ENCODE results near the gene KCTD12.
"Not testable (repeated sequence)": the region's sequence is repeated elsewhere in the genome, so short reads cannot be mapped to it uniquely, and the experiment has no call there.

The KCTD12 gene

GRCh38 chr13:76899066-76899465, 12.9 kb upstream of the KCTD12 start:
- not testable (repeated sequence) for H3K4me1 Mint-ChIP-seq (ENCODE audit: low read depth); H3K27ac Mint-ChIP-seq; H3K36me3 Mint-ChIP-seq (ENCODE audit: low read depth); H3K9me3 Mint-ChIP-seq; H3K4me3 Mint-ChIP-seq
- peaks cover 36% of the 10 kb centered on the region for H3K27me3 Mint-ChIP-seq (ENCODE audit: low read depth)

DNA sequence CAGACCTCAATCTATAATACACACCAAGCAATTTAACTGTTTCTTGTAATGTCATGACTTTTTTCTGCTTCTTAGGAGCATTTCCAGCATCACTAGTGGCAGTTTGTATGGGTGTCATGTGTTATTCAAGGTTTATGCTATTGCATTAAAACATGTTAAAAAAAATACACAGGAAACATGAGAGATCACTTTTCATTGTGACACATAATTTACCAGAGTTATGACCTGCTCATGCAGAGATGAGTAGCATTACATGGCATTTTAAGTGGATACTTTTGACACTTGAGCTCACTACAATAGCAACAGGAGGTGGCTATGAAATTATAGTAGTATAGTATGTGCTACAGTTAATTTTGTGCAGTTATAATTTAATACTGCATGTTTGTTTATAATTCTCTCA, 11.0 kb upstream of the KCTD12 start:
- H3K9me3 Mint-ChIP-seq; H3K36me3 Mint-ChIP-seq (ENCODE audit: low read depth); H3K4me3 Mint-ChIP-seq; H3K27ac Mint-ChIP-seq: not testable (repeated sequence)
- peaks cover 34% of the 10 kb centered on the region for H3K27me3 Mint-ChIP-seq (ENCODE audit: low read depth)
- H3K4me1 Mint-ChIP-seq (ENCODE audit: low read depth): peaks cover 12% of the 10 kb centered on the region

GRCh38 chr13:76894401-76895110, 8.4 kb upstream of the KCTD12 start:
- Mint-ChIP-seq H3K36me3 (ENCODE audit: low read depth) (peaks cover 3% of the 10 kb centered on the region), H3K4me1 (ENCODE audit: low read depth) (peaks cover 12% of the 10 kb centered on the region), H3K27ac (no peak overlapping the region), H3K4me3 (no peak overlapping the region), H3K27me3 (ENCODE audit: low read depth) (peaks cover 51% of the 10 kb centered on the region), H3K9me3 (peaks cover 7% of the 10 kb centered on the region)

DNA sequence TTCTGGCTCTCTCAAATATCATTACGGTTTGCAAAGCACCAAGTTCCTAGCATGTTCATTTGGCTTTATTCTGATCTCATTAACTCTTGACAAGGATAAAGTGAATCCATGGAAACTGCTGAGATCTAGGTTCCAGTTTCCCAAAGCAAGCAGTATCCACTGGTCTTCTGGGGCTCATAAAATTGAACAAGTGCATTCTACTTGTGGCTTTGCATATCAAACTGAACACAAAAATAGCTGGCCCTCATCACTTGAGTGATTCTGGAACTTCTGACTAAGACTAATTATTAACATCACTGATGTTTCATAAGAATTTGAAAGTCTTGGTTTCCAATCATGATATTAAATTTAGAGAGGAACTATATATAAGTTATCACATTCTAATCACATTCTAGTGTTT, 6.3 kb upstream of the KCTD12 start:
- Mint-ChIP-seq H3K4me1 (ENCODE audit: low read depth) (peaks cover 12% of the 10 kb centered on the region), H3K4me3 (no peak overlapping the region), H3K9me3 (no peaks in the 10 kb centered on the region), H3K27me3 (ENCODE audit: low read depth) (peaks cover 63% of the 10 kb centered on the region), H3K27ac (no peak overlapping the region), H3K36me3 (ENCODE audit: low read depth) (peaks cover 2% of the 10 kb centered on the region)

DNA sequence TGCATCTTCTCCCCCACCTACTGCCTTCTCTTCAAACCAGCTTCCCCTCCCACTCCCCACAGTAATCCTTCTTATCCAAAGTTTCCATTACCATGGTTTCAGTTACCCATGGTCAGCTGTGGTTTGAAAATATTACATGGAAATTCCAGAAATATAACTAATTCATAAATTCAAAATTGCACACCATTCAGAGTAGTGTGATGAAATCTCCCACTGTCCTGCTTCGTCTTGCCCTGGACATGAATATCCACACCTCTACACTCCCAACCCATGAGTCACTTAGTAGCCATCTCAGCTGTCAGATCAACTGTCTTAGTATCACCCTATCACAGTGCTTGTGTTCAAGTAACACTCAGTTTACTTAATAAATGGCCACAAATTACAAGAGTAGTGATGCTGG, 3.8 kb upstream of the KCTD12 start:
- Mint-ChIP-seq H3K9me3 (no peaks in the 10 kb centered on the region), H3K36me3 (ENCODE audit: low read depth) (peaks cover 2% of the 10 kb centered on the region), H3K27me3 (ENCODE audit: low read depth) (peaks cover 64% of the 10 kb centered on the region), H3K4me3 (no peak overlapping the region), H3K4me1 (ENCODE audit: low read depth) (peaks cover 19% of the 10 kb centered on the region), H3K27ac (no peak overlapping the region)

GRCh38 chr13:76889254-76889653, 3.0 kb upstream of the KCTD12 start:
- no peaks in the 10 kb centered on the region for H3K9me3 Mint-ChIP-seq
- no peak overlapping the region for H3K4me3 Mint-ChIP-seq
- no peak overlapping the region for H3K27ac Mint-ChIP-seq
- H3K36me3 Mint-ChIP-seq (ENCODE audit: low read depth): peaks cover 2% of the 10 kb centered on the region
- H3K27me3 Mint-ChIP-seq (ENCODE audit: low read depth): peaks cover 68% of the 10 kb centered on the region
- H3K4me1 Mint-ChIP-seq (ENCODE audit: low read depth): peaks cover 19% of the 10 kb centered on the region

GRCh38 chr13:76888421-76888820, 2.2 kb upstream of the KCTD12 start:
- peaks cover 2% of the 10 kb centered on the region for H3K36me3 Mint-ChIP-seq (ENCODE audit: low read depth)
- H3K27me3 Mint-ChIP-seq (ENCODE audit: low read depth): peaks cover 63% of the 10 kb centered on the region
- H3K27ac Mint-ChIP-seq: no peak overlapping the region
- H3K4me1 Mint-ChIP-seq (ENCODE audit: low read depth): peaks cover 16% of the 10 kb centered on the region
- no peaks in the 10 kb centered on the region for H3K9me3 Mint-ChIP-seq
- peak overlapping the region; percentile 30 for H3K4me3 Mint-ChIP-seq

DNA sequence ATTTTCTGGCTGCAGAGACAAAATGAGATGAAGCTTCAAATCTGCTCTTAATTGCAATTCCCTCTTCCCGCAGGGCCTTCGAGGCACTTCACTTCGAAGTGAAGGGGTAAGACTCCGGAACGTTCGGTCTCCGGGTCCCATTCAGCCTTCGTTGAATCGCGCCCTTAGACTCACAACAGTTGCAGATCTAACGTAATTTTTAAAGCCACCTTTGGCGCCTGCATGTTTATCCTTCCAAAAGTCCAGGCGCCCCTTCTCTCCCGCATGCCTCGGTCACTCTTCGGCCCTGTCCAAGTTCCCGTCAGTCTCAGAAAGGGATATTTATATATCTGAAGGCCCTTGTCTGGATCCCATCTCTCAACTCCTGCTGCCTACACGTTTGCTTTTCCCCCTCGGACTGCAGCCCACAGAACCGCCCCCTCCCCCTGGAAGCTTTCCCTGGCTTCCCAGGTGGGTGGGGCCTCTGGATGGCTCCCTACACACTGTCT, 915 bp upstream of the KCTD12 start:
- H3K27ac Mint-ChIP-seq: peak overlapping the region; percentile 34
- H3K36me3 Mint-ChIP-seq (ENCODE audit: low read depth): peaks cover 2% of the 10 kb centered on the region
- peaks cover 58% of the 10 kb centered on the region for H3K27me3 Mint-ChIP-seq (ENCODE audit: low read depth)
- peak overlapping the region; percentile 84 for H3K4me3 Mint-ChIP-seq
- no peaks in the 10 kb centered on the region for H3K9me3 Mint-ChIP-seq
- peaks cover 20% of the 10 kb centered on the region for H3K4me1 Mint-ChIP-seq (ENCODE audit: low read depth)

- H3K27ac Mint-ChIP-seq: peak overlapping the region; percentile 50
- H3K4me1 Mint-ChIP-seq (ENCODE audit: low read depth): peaks cover 20% of the 10 kb centered on the region
- H3K27me3 Mint-ChIP-seq (ENCODE audit: low read depth): peaks cover 47% of the 10 kb centered on the region
- H3K9me3 Mint-ChIP-seq: no peaks in the 10 kb centered on the region
- H3K36me3 Mint-ChIP-seq (ENCODE audit: low read depth): peaks cover 2% of the 10 kb centered on the region
- H3K4me3 Mint-ChIP-seq: peak overlapping the region; percentile 65
Observed at GRCh38 chr13:76886005-76886291, 257 bp downstream of the KCTD12 start.

DNA sequence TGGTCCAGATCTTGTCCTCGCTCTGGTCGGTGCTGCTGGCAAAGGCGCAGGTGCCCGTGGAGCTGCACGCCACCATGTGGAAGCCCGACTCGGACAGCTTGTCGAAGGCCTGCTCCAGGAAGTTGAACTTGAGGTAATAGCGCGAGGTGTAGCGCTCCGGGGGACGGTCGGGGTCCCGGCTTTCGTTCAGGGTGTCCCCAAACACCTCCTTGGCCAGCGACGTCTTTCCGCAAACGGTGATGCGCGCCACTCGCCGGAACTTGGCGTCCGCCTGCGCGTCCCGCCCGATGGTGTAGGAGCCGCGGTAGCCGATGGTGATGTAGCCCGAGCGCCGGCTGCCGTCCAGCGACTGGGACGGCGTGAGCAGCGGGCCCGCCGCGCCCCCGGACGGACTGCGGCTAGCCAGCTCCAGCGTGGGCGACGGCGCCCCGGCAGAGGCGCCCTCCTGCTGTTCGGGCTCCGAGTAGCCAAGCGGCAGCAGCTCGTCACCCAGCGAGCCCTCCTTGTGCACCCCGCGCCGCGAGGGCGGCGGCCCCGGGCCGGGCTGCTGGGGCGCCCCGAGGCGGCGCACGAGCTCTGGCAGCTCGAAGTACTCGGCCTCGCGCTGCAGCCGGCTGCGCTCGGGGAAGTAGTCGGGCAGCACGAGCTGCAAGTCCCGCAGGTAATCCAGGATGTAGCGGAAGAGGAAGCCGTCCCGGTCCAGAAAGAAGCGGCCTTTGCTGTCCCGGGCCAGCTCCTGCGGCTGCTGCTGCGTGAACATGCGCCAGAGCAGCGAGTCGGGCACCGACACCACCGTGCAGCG, 801 bp downstream of the KCTD12 start:
- Mint-ChIP-seq H3K9me3 (no peaks in the 10 kb centered on the region), H3K27me3 (ENCODE audit: low read depth) (peaks cover 42% of the 10 kb centered on the region), H3K36me3 (ENCODE audit: low read depth) (peaks cover 2% of the 10 kb centered on the region), H3K4me1 (ENCODE audit: low read depth) (peaks cover 23% of the 10 kb centered on the region), H3K27ac (peak overlapping the region; percentile 56), H3K4me3 (peak overlapping the region; percentile 83)

DNA sequence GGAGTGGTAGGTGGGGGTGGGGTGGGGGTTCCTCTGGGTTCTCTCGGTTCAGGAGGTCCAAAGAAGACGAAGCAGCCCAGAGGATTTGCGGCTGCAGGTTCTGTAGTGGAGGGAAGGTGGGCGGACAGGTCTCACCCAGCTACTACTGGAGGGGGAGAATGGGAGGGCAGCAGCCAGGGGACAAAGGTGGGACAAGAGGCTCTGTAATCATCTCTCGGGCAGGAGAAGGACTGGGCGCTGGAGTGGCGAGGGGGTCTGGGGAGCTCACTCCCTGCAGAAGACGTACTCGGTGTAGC, 1.4 kb downstream of the KCTD12 start:
- no peaks in the 10 kb centered on the region for H3K9me3 Mint-ChIP-seq
- H3K27me3 Mint-ChIP-seq (ENCODE audit: low read depth): peaks cover 36% of the 10 kb centered on the region
- H3K36me3 Mint-ChIP-seq (ENCODE audit: low read depth): peaks cover 2% of the 10 kb centered on the region

DNA sequence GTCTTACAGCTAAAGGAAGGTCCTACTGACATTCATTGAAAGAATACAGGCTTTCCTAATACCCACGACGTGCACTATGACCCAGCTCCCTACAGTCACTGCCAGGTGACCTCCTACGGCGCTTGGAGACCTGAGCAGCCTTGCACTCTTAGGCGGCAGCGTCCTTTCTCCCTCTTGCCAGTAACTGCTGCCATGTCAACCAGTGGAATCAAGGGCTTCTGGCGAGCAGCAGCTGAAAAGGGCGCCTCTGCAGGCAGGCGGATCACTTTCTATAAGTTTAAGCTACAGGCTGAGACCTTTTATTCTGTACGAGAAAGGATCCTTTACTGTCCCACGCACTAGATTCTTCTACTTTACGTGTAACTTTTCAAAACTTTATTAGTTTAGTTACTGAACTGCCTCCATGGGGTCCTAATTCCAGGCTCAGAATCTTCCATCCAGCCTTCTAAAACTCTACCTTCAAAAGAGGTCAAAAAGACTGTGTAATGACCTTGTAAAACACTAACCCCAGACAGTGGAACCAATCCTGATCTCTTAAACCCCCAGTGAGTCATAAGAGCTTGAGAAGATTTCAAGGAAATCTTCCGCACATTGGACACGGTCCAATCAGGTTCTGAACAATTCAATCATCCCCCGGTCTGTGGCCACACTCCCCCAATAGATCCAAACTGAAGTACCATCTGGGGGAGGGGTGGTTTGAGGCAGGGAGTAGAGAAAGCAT, 1.9 kb downstream of the KCTD12 start:
- Mint-ChIP-seq H3K9me3 (no peaks in the 10 kb centered on the region), H3K27me3 (ENCODE audit: low read depth) (peaks cover 32% of the 10 kb centered on the region), H3K4me1 (ENCODE audit: low read depth) (peaks cover 29% of the 10 kb centered on the region), H3K36me3 (ENCODE audit: low read depth) (peaks cover 2% of the 10 kb centered on the region), H3K27ac (peak overlapping the region; percentile 56), H3K4me3 (peak overlapping the region; percentile 83)

More for the DNA sequence above, 1.4 kb downstream of the KCTD12 start:
- Mint-ChIP-seq H3K27ac (peak overlapping the region; percentile 56), H3K4me1 (ENCODE audit: low read depth) (peaks cover 25% of the 10 kb centered on the region), H3K4me3 (peak overlapping the region; percentile 83)

- Mint-ChIP-seq H3K4me3 (no peak overlapping the region), H3K9me3 (no peaks in the 10 kb centered on the region), H3K27me3 (ENCODE audit: low read depth) (peaks cover 21% of the 10 kb centered on the region), H3K4me1 (ENCODE audit: low read depth) (peaks cover 34% of the 10 kb centered on the region), H3K36me3 (ENCODE audit: low read depth) (no peaks in the 10 kb centered on the region), H3K27ac (no peak overlapping the region)
Observed at GRCh38 chr13:76883236-76883635, 3.0 kb downstream of the KCTD12 start.

DNA sequence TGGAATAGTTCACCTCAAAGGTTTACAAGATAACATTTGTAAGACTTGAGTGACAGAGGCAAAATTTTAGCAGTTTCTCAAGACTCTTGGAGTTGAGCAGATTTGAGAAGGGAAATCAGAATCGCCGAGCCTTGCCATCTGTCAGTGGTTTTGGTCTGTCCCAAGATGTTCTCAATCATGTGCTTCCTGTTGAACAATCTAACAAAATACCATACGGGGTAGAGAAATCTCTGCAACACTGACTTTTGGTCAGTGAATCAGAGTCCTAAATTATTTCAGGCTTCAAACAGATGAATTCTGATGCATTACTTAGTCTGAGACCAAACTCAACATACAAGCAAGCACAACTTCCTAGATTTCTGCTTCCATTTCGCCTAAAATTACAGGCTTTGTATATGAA, 3.8 kb downstream of the KCTD12 start:
- Mint-ChIP-seq H3K9me3 (no peaks in the 10 kb centered on the region), H3K36me3 (ENCODE audit: low read depth) (no peaks in the 10 kb centered on the region), H3K4me3 (no peak overlapping the region), H3K4me1 (ENCODE audit: low read depth) (peaks cover 33% of the 10 kb centered on the region), H3K27me3 (ENCODE audit: low read depth) (peaks cover 13% of the 10 kb centered on the region), H3K27ac (no peak overlapping the region)

DNA sequence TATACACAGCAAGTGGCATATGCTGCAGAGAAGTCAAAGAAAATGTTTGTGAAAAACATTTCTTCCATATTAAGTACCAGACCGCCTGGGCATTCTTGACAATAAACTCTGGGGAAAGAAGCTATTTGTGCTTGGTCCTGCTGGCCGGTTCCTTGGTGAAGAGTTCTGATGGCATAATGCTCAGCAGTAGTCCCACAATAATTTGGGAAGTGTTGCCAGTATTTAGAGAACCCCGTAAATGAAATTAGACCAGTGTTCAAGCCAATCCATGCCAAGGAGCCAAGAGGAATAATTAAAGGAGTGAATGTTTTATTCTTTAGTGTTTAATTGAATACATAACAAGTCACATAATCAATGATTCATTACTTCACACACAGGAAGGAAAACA, 6.3 kb downstream of the KCTD12 start:
- H3K4me3 Mint-ChIP-seq: no peak overlapping the region
- H3K36me3 Mint-ChIP-seq (ENCODE audit: low read depth): no peaks in the 10 kb centered on the region
- H3K27me3 Mint-ChIP-seq (ENCODE audit: low read depth): peaks cover 8% of the 10 kb centered on the region
- no peaks in the 10 kb centered on the region for H3K9me3 Mint-ChIP-seq
- H3K4me1 Mint-ChIP-seq (ENCODE audit: low read depth): peaks cover 26% of the 10 kb centered on the region
- H3K27ac Mint-ChIP-seq: no peak overlapping the region
